Fibroblast of the conjunctiva (primary cell): ENCODE results near the gene MKLN1.
"Not testable (repeated sequence)": the region's sequence is repeated elsewhere in the genome, so short reads cannot be mapped to it uniquely, and the experiment has no call there.

Source experiments
- DNase-seq: peaks from one replicate; pipeline ENCODE4 v3.0.0-alpha.2; 2010; ENCODE audit warnings: low read depth

Gene MKLN1

DNA sequence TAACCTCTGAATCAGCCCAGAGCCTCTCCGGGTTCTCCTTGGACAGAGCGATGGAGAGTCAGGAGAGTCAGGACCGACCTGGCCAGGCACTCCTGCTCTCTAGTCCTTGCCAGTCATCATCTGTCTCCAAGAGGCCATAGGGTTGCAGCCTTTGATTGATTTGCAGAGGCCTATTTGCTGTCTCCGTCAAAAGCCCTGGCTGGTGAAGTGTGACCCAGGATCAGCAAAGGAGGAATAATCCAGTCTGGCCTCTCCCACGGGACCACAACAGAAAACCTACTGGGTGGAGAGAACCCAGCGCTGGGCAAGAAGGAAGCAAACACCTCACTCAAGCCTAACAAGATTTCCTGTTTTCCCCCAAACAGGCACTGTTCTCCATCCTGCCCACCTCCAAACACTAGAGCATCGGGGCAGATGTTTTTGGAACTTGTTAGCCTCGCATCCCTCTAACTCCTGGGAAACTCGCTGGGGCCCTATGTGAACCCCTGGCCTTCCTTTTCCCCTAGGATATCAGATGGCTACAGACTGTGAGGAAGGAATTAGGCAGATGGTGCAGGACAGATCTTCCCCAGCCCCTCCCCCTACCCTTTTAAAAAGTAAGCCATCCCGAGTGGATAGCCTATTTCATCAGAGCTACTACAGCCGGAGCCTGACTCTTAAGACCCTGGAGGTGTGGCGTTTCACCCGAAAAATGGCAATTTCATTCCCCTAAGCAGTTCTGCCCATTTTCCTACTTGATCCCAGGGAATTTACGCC is 174.4 kb downstream of the MKLN1 start:
- no peak for DNase-seq

DNA sequence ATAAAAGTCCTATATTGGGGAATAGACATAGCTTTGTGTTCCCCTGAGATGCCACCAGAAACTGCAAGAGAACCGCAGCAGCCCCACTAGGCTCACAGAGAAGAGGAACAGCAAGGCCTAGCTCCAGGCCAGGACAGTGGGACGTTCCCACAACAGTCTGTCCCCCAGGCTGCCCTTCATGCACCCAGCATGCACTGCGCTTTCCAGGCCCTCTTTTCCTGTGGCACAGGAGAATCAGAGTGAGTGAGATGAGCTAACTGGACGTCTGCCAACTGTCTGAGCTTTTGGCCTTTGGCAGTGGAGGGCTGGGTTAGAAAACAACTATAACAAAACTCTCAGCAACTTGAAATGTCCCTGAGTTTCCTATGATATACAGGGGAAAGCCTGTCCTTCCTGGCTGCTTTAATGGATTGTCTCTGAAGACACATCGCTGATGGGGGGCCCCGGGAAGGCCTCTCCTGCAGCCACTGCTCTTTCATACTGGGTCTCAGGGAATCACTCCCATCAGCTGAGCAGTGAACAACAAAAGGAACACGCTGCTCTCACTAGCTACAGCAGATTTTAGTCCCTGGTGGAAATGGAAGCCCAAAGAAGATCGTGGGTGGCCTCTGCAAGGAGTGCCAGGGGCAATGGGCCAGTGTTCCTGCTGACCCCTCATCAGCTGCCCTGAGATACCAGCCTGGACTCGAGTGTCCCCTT is 175.3 kb downstream of the MKLN1 start:
- DNase-seq: peak; percentile 31

GRCh38 chr7:131503639-131504038 is 176.0 kb downstream of the MKLN1 start:
- DNase-seq: no peak

- DNase-seq: no peak
Measured at GRCh38 chr7:131504157-131504899, 176.7 kb downstream of the MKLN1 start.

- not testable (repeated sequence) for DNase-seq
Measured at GRCh38 chr7:131505037-131505620, 177.5 kb downstream of the MKLN1 start.

- no peak for DNase-seq
Measured at GRCh38 chr7:131505636-131506557, 178.2 kb downstream of the MKLN1 start.

DNA sequence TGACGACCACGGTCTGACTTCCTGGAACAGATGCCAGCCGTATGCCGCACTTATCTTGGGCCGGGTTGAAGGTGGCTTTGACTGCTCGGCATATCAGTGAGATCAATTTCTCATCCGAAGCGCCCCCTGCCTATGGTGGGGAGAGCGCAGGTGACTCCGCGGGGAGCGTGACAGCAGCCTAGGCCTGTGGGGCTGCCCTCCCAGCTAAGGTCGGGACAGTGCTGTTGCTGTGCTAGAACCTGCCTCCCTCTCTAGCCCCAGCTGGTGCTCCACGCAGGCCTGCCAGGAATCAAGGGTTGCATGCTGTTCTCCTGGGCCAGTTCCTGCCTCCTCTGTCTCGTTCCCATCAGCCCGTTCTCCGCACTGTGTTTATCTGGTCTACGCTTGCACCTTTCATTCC is 178.9 kb downstream of the MKLN1 start:
- no peak for DNase-seq

DNA sequence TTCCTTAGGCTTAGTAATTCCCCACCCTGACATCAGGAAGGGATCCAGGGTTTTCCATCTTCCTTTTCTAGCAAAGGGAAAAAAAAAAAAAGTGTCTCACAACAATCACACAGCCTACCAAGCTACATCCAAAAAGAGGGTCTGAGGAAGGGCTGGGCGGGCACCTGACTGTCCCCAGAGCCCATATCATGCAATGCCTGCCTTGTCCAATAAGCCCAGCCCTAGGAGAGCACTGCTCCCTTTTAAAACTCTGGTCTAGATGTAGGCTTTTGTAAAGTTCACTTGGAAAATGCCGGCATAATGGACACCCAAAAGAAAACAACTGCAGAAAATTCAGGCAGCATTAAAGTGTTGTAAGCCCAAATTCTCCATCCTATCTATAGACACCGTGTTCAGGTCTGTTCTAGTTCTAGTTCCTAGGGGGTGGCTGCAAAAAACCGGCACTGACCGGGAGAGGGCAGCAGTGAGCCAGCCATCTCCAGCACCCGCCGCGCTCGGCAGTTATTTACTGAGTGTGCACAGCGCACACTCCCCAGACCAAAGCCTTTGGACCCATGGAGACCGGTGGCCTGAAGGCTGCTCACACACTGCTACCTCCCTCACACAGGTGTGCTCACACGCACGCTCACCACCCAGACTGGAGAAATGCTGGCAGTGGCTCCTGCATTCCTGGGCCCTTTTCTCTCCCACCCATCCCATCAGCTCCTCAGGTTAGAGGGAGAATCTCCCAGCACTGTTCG is 180.1 kb downstream of the MKLN1 start:
- peak; percentile 40 for DNase-seq

DNA sequence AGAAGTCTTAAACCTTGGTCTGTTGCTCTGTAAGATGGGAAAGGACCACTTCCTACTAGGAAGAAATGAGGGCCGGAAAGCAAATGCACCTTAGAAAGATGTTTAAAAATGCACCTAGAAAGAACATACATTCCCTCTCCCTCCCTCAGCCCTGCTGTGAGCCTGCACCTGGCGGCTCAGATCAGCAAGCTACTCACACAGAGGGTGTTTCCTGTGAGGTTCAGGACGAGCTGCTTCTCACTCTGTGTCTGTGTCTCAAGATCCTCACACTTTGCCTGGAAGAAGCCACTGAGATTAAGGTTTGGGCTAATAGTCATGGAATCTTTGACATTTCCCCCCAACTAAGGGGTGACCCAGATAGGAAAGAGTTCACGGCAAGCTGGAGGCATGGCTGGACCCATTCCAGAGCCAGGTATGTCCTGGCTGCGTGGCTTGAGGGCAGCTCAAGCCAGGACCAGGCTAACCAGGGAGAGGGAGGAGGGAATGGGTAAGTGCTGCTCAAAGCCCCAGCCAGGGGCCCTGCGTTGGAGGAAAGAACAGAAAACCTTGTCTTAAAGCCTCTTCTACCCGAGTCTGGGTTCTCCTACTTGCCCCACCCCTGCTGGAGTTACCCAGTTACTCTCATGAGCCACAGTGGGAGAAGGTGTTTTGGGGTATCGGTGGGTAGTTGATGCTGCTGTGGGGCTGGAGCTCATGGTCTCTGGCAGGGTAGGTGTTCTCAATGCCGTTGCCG is 181.2 kb downstream of the MKLN1 start:
- DNase-seq: no peak

GRCh38 chr7:131509781-131510180 is 182.1 kb downstream of the MKLN1 start:
- DNase-seq: no peak

DNA sequence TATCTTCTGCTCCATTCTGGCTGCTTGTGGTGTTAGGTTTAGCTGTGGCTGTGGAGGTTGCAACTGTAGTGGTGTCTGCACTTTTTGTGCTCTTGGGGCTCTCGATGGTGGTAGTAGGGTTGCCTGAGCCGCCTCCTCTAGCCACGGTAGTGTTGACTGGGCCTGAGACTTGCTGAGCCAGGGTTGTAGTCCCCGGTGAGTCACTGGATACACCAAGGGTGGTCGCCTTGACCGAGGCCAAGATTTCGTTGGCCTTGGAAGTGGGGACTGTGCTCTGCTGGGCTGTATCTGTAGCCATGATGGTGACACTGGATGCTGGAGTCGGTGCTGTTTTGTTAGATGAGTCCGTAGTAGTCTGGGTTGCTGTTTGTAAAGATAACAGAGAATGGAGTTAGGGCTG is 183.4 kb downstream of the MKLN1 start:
- DNase-seq: no peak

GRCh38 chr7:131511774-131512535 is 184.3 kb downstream of the MKLN1 start:
- no peak for DNase-seq

- DNase-seq: peak; percentile 61
Measured at GRCh38 chr7:131513245-131514061, 185.8 kb downstream of the MKLN1 start.

DNA sequence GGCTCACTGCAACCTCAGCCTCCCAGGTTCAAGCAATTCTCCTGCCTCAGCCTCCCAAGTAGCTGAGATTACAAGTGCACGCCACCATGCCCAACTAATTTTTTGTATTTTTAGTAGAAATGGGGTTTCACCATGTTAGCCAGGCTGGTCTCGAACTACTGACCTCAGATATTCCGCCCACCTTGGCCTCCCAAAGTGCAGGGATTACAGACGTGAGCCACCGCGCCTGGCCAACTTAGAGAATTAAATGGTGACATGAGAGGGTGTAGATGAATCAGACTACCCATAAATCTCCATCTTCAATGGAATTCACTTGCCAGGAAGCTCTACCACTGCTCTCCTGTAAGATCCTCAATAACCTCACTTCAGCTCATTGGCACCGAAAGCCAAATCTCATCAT is 187.8 kb downstream of the MKLN1 start:
- not testable (repeated sequence) for DNase-seq

DNA sequence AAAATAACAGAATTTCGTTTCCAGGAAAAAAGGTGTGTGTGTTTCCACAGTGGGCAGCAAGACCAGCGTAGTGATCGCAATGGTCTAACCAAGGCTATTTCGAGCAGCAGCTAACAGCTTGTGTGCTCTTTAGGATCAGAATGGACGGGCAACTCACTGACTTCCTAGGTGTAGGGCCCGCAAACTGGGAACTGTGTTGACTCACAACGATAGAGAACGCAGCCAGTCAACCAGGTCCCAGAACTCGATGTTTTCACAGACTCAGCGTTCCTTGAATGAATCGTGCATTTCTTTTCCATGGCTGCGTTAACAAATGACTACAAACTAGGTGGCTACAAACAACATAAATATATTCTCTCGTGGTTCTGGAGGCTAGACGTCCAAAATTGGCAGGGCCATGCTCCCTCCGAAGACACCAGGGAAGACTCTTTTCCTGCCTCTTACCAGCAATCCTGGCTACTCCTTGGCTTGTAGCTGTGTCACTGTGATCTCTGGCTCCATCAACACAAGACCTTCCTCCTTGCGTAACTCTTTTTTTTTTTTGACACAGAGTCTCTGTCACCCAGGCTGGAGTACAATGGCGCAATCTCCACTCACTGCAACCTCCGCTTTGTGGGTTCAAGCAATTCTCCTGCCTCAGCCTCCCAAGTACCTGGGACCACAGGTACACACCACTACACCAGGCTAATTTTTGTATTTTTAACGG is 189.7 kb downstream of the MKLN1 start:
- no peak for DNase-seq

DNA sequence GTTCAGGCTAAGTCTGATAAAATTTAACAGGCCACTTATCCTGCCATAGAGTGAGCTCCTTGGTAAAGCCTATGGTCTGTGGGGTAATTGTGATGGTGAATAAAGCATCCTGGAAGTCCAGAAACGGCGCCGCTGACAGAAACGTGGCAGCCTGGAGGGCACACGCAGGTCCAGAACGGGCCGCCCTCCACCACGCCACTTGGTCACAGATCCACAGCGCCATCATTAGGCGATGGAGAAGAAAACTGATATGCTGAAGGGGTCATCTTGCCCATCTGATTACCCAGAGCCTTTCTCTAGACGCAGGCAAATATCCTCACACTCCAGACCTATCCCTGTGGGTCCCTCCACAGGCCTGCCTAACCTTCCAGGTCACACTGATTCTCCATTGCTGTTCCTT is 190.9 kb downstream of the MKLN1 start:
- no peak for DNase-seq

DNA sequence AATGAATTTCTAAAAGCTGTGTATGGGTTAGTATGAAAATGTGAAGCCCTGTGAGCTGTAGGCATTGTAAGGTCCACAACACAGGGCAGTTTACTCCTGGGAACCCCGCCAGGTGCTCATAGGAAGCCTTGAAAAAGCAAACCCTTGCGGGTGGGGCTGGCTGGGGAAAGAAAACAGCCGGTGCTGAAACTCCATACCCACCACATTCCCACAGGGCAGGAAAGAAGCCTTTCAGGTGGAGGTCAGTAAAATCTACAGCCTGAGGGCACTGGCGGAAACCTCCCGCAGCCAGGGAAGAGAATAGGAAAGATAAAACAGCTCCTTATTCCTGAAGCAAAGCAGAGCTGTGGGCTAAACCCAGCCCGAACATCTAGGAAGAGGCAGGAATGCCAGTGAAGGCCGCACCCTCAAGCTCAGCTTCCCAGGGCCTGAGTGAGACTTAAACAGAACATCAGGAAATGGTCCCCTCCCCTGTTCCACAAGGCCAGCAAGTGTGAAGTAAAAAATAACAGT is 194.0 kb downstream of the MKLN1 start:
- DNase-seq: no peak
